CD4-positive, alpha-beta T cell (primary cell): ENCODE data around the gene IL1RAPL2. TPM values are rescaled to one million over a fixed set of nuclear protein-coding genes. Genes with fewer than 3 reads are reported as not detected.

Experiments used
- ATAC-seq: fragments of 200-7000 bp; cut with Tn5 transposase; one replicate; pipeline ENCODE4 v1.10.0; 2022; ENCODE audit warnings: mild to moderate bottlenecking; ENCODE audit not compliant: poor library complexity
- CTCF ChIA-PET: fragments of 350-600 bp; sonication (Branson Sonifier 250); formaldehyde crosslinking; loops from one replicate; lab custom pipeline; 2021; ENCODE audit warnings: antibody characterized with exemption, inconsistent platforms; lab: Charles Lee
- POLR2A ChIA-PET: fragments of 350-600 bp; sonication (Branson Sonifier 250); formaldehyde crosslinking; loops from one replicate; lab custom pipeline; 2021; ENCODE audit warnings: antibody characterized with exemption, inconsistent platforms; lab: Charles Lee
- DNase-seq, 14 experiments: peaks; one replicate each; pipeline ENCODE4 v3.0.0-alpha.2; 2013 to 2020; ENCODE audit warnings: mixed read lengths in 2 of 14
- H3K27ac ChIP-seq, 2 donors: one replicate each; pipeline versions ENCODE4 v1.5.1 to v1.7.0; 2013; ENCODE audit warnings: low read length in 2 of 2, low read depth in 1 of 2, mild to moderate bottlenecking in 1 of 2
- H3K27me3 ChIP-seq, 2 experiments: 1 replicate in 1 of 2; 2 replicates in 1 of 2; pipeline versions ENCODE4 v1.6.1 to v1.7.0; 2013; ENCODE audit warnings: low read length in 2 of 2, control low read depth in 1 of 2, mild to moderate bottlenecking in 1 of 2, moderate library complexity in 1 of 2; ENCODE audit not compliant: insufficient read depth in 2 of 2, control insufficient read depth in 1 of 2
- H3K36me3 ChIP-seq: one replicate; pipeline ENCODE4 v1.6.1; 2013; ENCODE audit warnings: low read length, control low read depth; ENCODE audit not compliant: insufficient read depth
- H3K4me1 ChIP-seq: one replicate; pipeline ENCODE4 v1.6.1; 2013; ENCODE audit warnings: low read length, control low read depth; ENCODE audit not compliant: insufficient read depth
- H3K4me3 ChIP-seq: one replicate; pipeline ENCODE4 v1.5.1; 2013; ENCODE audit warnings: mild to moderate bottlenecking, low read length, moderate library complexity
- H3K9me3 ChIP-seq, 2 experiments: 1 replicate in 1 of 2; 2 replicates in 1 of 2; pipeline versions ENCODE4 v1.6.1 to v1.7.0; 2013; ENCODE audit warnings: low read length in 2 of 2, mild to moderate bottlenecking in 2 of 2, control low read depth in 1 of 2, moderate library complexity in 1 of 2; ENCODE audit not compliant: control insufficient read depth in 1 of 2, insufficient read depth in 1 of 2
- H3K27ac Mint-ChIP-seq: one replicate; pipeline ENCODE4 v1.8.0; 2020; ENCODE audit warnings: mixed read lengths
- H3K27me3 Mint-ChIP-seq: one replicate; pipeline ENCODE4 v1.8.0; 2021; ENCODE audit warnings: mixed read lengths
- H3K36me3 Mint-ChIP-seq: one replicate; pipeline ENCODE4 v1.8.0; 2021; ENCODE audit warnings: low read depth, mixed read lengths
- H3K4me1 Mint-ChIP-seq: one replicate; pipeline ENCODE4 v1.8.0; 2021; ENCODE audit warnings: low read depth, mixed read lengths
- H3K4me3 Mint-ChIP-seq: one replicate; pipeline ENCODE4 v1.8.0; 2020; ENCODE audit warnings: mild to moderate bottlenecking, mixed read lengths
- H3K9me3 Mint-ChIP-seq: one replicate; pipeline ENCODE4 v1.8.0; 2020; ENCODE audit warnings: mixed read lengths
- intact Hi-C, 2 experiments: fragments of 100-400 bp; cut with DNase I in 1 of 2; cut with micrococcal nuclease in 1 of 2; formaldehyde crosslinking; loops; one replicate each; pipeline versions ENCODE4 v1.15.1 to v1.9.0; 2023 to 2025; cut with DNase I, micrococcal nuclease
- total RNA-seq, 174 experiments: library from RNA in 2 of 174; stranded (reverse) in 2 of 174; gene quantifications; one replicate each; pipeline ENCODE4 v1.2.3 and lab custom pipeline; 2021 to 2026
- TF ChIP-seq, protein P1 (sequence below): fragments of 200-600 bp; IDR thresholded peaks from one replicate; pipeline ENCODE4 v1.8.0; 2022; ENCODE audit warnings: antibody characterized with exemption, mild to moderate bottlenecking

Gene IL1RAPL2
- total RNA-seq, 2 experiments from 2014 or later = not detected

DNA sequence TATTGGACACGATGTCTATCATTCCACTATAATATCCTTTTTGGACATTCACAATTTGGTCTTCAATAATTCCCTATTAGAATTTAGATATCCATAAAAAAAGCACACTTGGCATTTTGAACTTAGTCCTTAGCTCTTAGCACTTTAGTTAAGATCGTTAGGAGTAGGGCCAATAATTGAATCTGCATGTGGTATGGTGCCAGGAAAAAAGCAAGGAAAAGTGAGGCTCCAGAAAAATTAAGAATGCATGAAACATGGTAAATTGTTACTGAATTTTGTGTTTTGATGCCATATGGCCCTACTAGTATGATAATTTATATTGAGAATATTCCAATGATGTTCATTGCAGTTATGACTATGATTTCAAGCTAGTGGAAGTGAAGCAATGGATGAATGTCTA lies 708.1 kb downstream of the IL1RAPL2 start:
- no peak overlapping the region for H3K4me3 Mint-ChIP-seq
- TF ChIP-seq, protein P1, sequence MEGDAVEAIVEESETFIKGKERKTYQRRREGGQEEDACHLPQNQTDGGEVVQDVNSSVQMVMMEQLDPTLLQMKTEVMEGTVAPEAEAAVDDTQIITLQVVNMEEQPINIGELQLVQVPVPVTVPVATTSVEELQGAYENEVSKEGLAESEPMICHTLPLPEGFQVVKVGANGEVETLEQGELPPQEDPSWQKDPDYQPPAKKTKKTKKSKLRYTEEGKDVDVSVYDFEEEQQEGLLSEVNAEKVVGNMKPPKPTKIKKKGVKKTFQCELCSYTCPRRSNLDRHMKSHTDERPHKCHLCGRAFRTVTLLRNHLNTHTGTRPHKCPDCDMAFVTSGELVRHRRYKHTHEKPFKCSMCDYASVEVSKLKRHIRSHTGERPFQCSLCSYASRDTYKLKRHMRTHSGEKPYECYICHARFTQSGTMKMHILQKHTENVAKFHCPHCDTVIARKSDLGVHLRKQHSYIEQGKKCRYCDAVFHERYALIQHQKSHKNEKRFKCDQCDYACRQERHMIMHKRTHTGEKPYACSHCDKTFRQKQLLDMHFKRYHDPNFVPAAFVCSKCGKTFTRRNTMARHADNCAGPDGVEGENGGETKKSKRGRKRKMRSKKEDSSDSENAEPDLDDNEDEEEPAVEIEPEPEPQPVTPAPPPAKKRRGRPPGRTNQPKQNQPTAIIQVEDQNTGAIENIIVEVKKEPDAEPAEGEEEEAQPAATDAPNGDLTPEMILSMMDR = no peak
- H3K4me1 Mint-ChIP-seq = no peaks in the 10 kb centered on the region
- Histone ChIP-seq H3K36me3 (no peaks in the 10 kb centered on the region), H3K27ac (no peak overlapping the region), H3K4me1 (no peaks in the 10 kb centered on the region), H3K9me3 (no peaks in the 10 kb centered on the region), H3K27me3 (no peaks in the 10 kb centered on the region), H3K4me3 (no peak overlapping the region)
- H3K27me3 Mint-ChIP-seq = no peaks in the 10 kb centered on the region
- ATAC-seq (no peak), DNase-seq (no peak)
- no peak overlapping the region for H3K27ac Mint-ChIP-seq
- peaks cover 5% of the 10 kb centered on the region for H3K9me3 Mint-ChIP-seq
- POLR2A ChIA-PET = no interaction called here
- intact Hi-C loops = no loop called here
- CTCF ChIA-PET = no interaction called here
- H3K36me3 Mint-ChIP-seq = no peaks in the 10 kb centered on the region

DNA sequence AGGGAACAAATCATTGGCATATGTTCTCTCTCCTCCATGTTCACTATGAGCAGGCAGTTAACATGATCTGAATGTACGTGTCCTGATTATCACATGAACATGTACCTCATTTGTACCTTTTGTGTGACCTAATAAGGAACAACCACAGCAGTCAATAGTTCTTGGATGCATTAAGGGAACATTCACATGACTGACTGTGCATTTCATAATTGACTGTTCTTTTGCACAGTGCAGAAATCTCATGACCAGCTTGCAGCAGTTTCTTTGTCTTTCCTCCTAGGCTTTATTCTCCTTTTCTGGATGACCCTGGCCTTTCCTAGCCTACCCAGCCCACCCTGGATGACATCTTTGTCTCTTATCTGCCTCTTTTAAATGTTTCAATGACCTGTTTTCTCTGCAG lies 711.1 kb downstream of the IL1RAPL2 start:
- H3K4me3 Mint-ChIP-seq = no peak overlapping the region
- intact Hi-C loops = no loop called here
- H3K4me1 Mint-ChIP-seq = no peaks in the 10 kb centered on the region
- H3K9me3 ChIP-seq = no peaks in the 10 kb centered on the region
- no peaks in the 10 kb centered on the region for H3K36me3 ChIP-seq
- no peak for DNase-seq
- POLR2A ChIA-PET = no interaction called here
- H3K27me3 Mint-ChIP-seq = no peaks in the 10 kb centered on the region
- no peak overlapping the region for H3K4me3 ChIP-seq
- H3K27ac Mint-ChIP-seq = no peak overlapping the region
- CTCF ChIA-PET = no interaction called here
- ATAC-seq = no peak
- no peaks in the 10 kb centered on the region for H3K36me3 Mint-ChIP-seq
- H3K27me3 ChIP-seq = no peaks in the 10 kb centered on the region
- peaks cover 5% of the 10 kb centered on the region for H3K9me3 Mint-ChIP-seq
- no peak overlapping the region for H3K27ac ChIP-seq
- H3K4me1 ChIP-seq = no peaks in the 10 kb centered on the region
- TF ChIP-seq, protein P1 = no peak

DNA sequence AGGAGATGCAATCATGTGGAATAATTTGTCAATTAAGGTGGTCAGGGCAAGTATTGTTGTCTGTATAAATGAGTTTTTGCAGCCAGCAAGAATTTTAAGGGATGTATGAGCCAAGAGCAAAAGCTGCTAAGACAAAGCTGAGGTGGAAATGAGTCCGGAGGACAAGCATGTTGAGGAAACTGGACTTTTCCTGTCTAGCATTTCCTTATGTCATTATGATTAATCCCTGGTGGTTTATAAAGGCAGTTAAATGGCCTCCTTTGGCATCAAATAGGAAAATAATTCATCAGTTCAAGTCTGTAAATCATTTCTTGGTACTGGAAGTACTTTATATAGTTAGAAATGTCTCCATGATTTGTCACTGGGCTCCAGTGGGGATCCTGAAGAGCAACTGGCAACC lies 716.1 kb downstream of the IL1RAPL2 start:
- CTCF ChIA-PET = no interaction called here
- no peaks in the 10 kb centered on the region for H3K36me3 ChIP-seq
- H3K27me3 ChIP-seq = no peaks in the 10 kb centered on the region
- intact Hi-C loops = no loop called here
- no peak overlapping the region for H3K27ac ChIP-seq
- H3K4me3 ChIP-seq = no peak overlapping the region
- TF ChIP-seq, protein P1 = no peak
- Mint-ChIP-seq H3K4me3 (no peak overlapping the region), H3K4me1 (no peaks in the 10 kb centered on the region), H3K9me3 (peaks cover 3% of the 10 kb centered on the region), H3K27ac (no peak overlapping the region), H3K27me3 (no peaks in the 10 kb centered on the region), H3K36me3 (no peaks in the 10 kb centered on the region)
- DNase-seq = no peak
- no peaks in the 10 kb centered on the region for H3K9me3 ChIP-seq
- H3K4me1 ChIP-seq = no peaks in the 10 kb centered on the region
- POLR2A ChIA-PET = no interaction called here
- no peak for ATAC-seq
